Astrocyte (in vitro differentiated cells and primary cell): ENCODE results near the gene MAPK10.

Experiments used
- CTCF ChIP-seq: IDR thresholded peaks from 2 replicates; pipeline ENCODE4 v1.5.1; 2011; ENCODE audit warnings: low read depth, mild to moderate bottlenecking, inconsistent platforms, low read length, moderate library complexity; ENCODE audit not compliant: insufficient read depth
- EZH2 ChIP-seq: IDR thresholded peaks from 2 replicates; pipeline ENCODE4 v1.6.1; 2012; ENCODE audit warnings: mild to moderate bottlenecking, low read length, inconsistent platforms; ENCODE audit not compliant: insufficient read depth

GRCh38 chr4:86247320-86247719 is 112.5 kb downstream of the MAPK10 start:
- TF ChIP-seq CTCF (no peak), EZH2 (no peak)
